Measurements from ENCODE around the gene PREX1. TPM values are rescaled to one million over a fixed set of nuclear protein-coding genes. Genes with fewer than 3 reads are reported as not detected.

PREX1 gene
- total and polyA plus RNA-seq, 4 donors: 29.5 to 121 (median 69.3) TPM

GRCh38 chr20:48785801-48786200 is 42.0 kb downstream of the PREX1 start:
- H3K36me3 ChIP-seq (ENCODE audit: control insufficient read depth in 4 of 4, insufficient read depth in 4 of 4, low read length in 4 of 4): no peaks in the 10 kb centered on the region
- no peak for DNase-seq
- no peak overlapping the region for H3K27ac ChIP-seq (ENCODE audit: low read depth in 1 of 2, low read length in 1 of 2)

GRCh38 chr20:48785256-48785655 is 42.5 kb downstream of the PREX1 start:
- Histone ChIP-seq H3K9me3 (ENCODE audit: control insufficient read depth in 4 of 4, insufficient read depth in 3 of 4, low read length in 3 of 4) (no peaks in the 10 kb centered on the region), H3K27me3 (ENCODE audit: control insufficient read depth in 3 of 3, insufficient read depth in 3 of 3, low read length in 2 of 3) (peaks cover 0 to 25% (median 0%) of the 10 kb centered on the region in 3 donors), H3K4me1 (ENCODE audit: control insufficient read depth in 5 of 5, insufficient read depth in 5 of 5, low read length in 5 of 5) (peaks cover 0 to 24% (median 4%) of the 10 kb centered on the region in 5 donors), H3K27ac (ENCODE audit: low read depth in 1 of 2, low read length in 1 of 2) (no peak overlapping the region), H3K36me3 (ENCODE audit: control insufficient read depth in 4 of 4, insufficient read depth in 4 of 4, low read length in 4 of 4) (no peaks in the 10 kb centered on the region), H3K9ac (ENCODE audit: insufficient read depth in 1 of 2, low read length in 2 of 2) (no peak overlapping the region), H3K4me3 (no peak overlapping the region)
- DNase-seq: no peak
- WGBS, 2 donors: 97 to 99% methylated on average over 6 of the region's 6 CpGs
- TF ChIP-seq, protein P1, sequence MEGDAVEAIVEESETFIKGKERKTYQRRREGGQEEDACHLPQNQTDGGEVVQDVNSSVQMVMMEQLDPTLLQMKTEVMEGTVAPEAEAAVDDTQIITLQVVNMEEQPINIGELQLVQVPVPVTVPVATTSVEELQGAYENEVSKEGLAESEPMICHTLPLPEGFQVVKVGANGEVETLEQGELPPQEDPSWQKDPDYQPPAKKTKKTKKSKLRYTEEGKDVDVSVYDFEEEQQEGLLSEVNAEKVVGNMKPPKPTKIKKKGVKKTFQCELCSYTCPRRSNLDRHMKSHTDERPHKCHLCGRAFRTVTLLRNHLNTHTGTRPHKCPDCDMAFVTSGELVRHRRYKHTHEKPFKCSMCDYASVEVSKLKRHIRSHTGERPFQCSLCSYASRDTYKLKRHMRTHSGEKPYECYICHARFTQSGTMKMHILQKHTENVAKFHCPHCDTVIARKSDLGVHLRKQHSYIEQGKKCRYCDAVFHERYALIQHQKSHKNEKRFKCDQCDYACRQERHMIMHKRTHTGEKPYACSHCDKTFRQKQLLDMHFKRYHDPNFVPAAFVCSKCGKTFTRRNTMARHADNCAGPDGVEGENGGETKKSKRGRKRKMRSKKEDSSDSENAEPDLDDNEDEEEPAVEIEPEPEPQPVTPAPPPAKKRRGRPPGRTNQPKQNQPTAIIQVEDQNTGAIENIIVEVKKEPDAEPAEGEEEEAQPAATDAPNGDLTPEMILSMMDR (IDR thresholded peaks at IDR 0.05; ENCODE audit: control extremely low read depth, extremely low read depth): no peak
- ATAC-seq (ENCODE audit: insufficient read depth, low FRiP score): no peak

More at GRCh38 chr20:48785801-48786200, 42.0 kb downstream of the PREX1 start:
- 88 to 92% methylated on average over 8 of the region's 8 CpGs for WGBS, 2 donors
- no peaks in the 10 kb centered on the region for H3K9me3 ChIP-seq (ENCODE audit: control insufficient read depth in 4 of 4, insufficient read depth in 3 of 4, low read length in 3 of 4)
- no peak for ATAC-seq (ENCODE audit: insufficient read depth, low FRiP score)
- TF ChIP-seq, protein P1 (IDR thresholded peaks at IDR 0.05; ENCODE audit: control extremely low read depth, extremely low read depth): no peak
- H3K27me3 ChIP-seq (ENCODE audit: control insufficient read depth in 3 of 3, insufficient read depth in 3 of 3, low read length in 2 of 3): peaks cover 0 to 26% (median 0%) of the 10 kb centered on the region in 3 donors
- H3K4me3 ChIP-seq: no peak overlapping the region
- H3K9ac ChIP-seq (ENCODE audit: insufficient read depth in 1 of 2, low read length in 2 of 2): no peak overlapping the region
- H3K4me1 ChIP-seq (ENCODE audit: control insufficient read depth in 5 of 5, insufficient read depth in 5 of 5, low read length in 5 of 5): peaks cover 0 to 27% (median 4%) of the 10 kb centered on the region in 5 donors

DNA sequence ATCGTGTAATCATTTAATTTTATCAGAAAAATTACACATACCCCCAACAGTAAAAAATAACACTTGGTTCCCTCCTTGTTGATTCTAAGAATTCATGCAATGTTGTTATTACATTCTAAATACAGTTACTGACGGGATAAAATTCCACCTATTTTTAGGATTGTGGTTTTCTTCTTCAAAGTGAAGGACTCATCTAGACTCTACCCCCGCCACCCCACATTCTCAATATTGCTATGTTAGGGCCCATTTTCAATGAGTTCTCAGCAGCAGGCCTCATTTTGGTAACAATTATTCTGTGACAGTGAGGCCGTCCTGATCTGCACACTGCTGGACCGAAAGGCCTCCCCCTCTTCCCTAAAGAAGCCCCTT is 43.5 kb downstream of the PREX1 start:
- H3K27ac ChIP-seq (ENCODE audit: low read depth in 1 of 2, low read length in 1 of 2): no peak overlapping the region
- no peak overlapping the region for H3K4me3 ChIP-seq
- DNase-seq (no peak), ATAC-seq (ENCODE audit: insufficient read depth, low FRiP score) (no peak)
- peaks cover 0 to 24% (median 4%) of the 10 kb centered on the region in 5 donors for H3K4me1 ChIP-seq (ENCODE audit: control insufficient read depth in 5 of 5, insufficient read depth in 5 of 5, low read length in 5 of 5)
- TF ChIP-seq, protein P1 (IDR thresholded peaks at IDR 0.05; ENCODE audit: control extremely low read depth, extremely low read depth): no peak
- H3K9ac ChIP-seq (ENCODE audit: insufficient read depth in 1 of 2, low read length in 2 of 2): no peak overlapping the region
- WGBS, 2 donors: 74 to 85% methylated on average over 5 of the region's 5 CpGs
- no peaks in the 10 kb centered on the region for H3K9me3 ChIP-seq (ENCODE audit: control insufficient read depth in 4 of 4, insufficient read depth in 3 of 4, low read length in 3 of 4)
- peaks cover 0 to 22% (median 0%) of the 10 kb centered on the region in 3 donors for H3K27me3 ChIP-seq (ENCODE audit: control insufficient read depth in 3 of 3, insufficient read depth in 3 of 3, low read length in 2 of 3)
- H3K36me3 ChIP-seq (ENCODE audit: control insufficient read depth in 4 of 4, insufficient read depth in 4 of 4, low read length in 4 of 4): no peaks in the 10 kb centered on the region

Measured in lung (tissue), 12 donors.